ENCODE results near the gene VWA1. TPM values are rescaled to one million over a fixed set of nuclear protein-coding genes. Genes with fewer than 3 reads are reported as not detected.
"Not testable (repeated sequence)": the region's sequence is repeated elsewhere in the genome, so short reads cannot be mapped to it uniquely, and the experiment has no call there.

VWA1 gene
- total RNA-seq, 1 donor from 2014 or later, result 19.1 TPM

DNA sequence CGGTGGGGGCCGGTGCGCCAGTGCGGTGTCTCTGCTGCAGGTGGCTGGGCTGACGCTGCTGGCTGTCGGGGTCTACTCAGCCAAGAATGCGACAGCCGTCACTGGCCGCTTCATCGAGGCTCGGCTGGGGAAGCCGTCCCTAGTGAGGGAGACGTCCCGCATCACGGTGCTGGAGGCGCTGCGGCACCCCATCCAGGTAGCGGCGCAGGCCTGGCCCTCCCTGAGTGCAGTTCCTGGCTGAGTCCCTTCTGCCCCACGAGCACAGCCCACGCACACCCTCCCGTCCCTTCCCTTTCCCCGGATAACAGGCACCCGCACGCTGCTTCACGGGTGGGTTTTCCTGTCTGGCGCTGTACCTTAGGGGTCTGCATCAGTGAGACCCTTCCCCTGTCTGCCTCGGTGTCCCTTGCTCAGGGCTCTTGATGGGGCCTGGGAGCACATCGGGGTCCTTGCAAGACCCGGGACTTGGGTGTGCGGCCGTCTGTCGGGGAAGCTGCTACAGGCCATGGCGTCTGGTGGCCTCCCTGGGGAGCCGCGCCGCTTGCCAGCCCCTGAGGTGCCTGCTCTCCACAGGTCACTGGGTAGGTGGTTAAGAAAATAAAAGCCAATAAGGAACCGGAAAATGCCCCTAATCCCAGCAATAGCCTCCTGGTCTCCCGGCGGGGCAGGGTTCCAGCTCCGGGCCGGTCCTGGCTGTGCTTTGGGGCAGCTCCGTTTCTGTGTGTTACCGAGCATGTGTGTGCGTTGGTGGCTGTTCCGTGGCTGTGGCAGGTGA, 49.7 kb downstream of the VWA1 start:
- DNase-seq (ENCODE audit: low read depth), result not testable (repeated sequence)

DNA sequence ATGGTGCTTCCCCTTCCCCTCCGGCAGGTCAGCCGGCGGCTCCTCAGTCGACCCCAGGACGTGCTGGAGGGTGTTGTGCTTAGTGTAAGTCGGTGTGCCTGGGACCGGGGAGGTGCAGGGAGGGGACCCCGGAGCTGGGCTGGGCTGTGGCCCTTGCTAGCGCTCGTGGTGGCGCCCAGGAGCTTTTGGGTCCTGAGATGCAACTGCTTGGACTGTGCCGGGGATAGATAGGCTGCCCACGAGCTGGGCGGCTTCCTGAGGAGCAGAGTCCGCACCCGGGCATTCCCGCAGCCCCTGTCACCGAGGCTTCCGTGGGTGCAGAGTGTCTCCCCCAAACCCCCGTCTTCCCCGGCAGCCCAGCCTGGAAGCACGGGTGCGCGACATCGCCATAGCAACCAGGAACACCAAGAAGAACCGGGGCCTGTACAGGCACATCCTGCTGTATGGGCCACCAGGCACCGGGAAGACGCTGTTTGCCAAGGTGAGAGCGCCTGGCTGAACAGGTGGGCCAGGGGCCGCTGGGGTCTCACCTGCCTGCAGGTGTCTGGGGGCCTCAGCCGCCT, 50.3 kb downstream of the VWA1 start:
- not testable (repeated sequence) for DNase-seq (ENCODE audit: low read depth)

DNA sequence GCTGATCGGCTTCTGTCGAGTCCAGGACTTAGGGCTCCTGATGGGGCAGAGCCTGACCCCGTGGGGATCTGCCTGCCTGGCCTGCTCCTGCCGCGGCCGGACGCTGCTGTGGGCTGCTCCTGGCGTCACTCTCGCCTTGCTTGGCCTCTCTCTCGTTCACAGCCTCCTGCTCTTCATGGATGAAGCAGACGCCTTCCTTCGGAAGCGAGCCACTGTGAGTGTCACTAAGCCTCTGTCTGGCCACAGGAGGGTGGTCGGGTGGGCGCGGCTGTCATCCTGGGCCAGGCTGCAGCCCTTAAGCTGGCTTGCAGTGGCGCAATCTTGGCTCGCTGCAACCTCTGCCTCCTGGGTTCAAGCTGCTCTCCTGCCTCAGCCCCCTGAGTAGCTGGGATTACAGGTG, 52.2 kb downstream of the VWA1 start:
- no peak for DNase-seq (ENCODE audit: low read depth)

DNA sequence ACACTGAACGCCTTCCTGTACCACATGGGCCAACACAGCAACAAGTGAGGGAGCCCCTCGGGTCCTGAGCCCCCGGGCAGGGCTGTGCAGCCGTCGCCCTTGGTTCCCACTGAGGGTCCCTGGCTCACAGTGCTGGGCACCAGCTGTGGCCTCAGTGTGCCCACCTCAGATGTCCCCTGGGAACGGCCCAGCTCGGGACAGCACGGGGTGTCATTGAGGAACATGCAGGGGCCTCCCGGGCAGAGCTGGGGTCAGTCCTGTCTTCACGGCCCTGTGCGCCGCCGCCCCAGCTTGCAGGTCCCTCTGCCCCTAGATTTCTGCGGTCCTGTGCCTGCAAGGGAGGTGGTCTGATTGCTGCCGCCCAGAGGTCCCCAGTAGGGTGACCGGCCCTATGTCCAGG, 53.7 kb downstream of the VWA1 start:
- no peak for DNase-seq (ENCODE audit: low read depth)

DNA sequence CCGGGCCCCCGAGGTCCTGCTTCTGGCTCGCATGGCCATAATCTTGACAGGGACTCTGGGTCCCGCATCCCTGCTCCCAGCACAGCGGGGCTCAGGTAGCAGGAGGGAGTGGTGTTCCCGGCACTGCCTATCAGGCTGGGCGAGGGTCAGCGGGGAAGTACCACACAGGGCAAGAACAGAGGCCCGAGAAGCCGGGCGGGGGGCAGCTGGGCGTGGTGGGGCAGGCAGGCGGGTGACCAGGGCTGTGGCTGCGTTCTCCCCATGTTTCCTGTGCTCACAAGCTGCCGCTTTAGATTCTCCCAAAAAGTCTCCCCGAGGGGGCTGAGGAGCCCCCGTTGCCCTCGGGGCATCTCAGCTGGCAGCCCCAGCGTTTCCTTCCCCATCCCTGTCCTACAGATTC, 54.4 kb downstream of the VWA1 start:
- no peak for DNase-seq (ENCODE audit: low read depth)

DNA sequence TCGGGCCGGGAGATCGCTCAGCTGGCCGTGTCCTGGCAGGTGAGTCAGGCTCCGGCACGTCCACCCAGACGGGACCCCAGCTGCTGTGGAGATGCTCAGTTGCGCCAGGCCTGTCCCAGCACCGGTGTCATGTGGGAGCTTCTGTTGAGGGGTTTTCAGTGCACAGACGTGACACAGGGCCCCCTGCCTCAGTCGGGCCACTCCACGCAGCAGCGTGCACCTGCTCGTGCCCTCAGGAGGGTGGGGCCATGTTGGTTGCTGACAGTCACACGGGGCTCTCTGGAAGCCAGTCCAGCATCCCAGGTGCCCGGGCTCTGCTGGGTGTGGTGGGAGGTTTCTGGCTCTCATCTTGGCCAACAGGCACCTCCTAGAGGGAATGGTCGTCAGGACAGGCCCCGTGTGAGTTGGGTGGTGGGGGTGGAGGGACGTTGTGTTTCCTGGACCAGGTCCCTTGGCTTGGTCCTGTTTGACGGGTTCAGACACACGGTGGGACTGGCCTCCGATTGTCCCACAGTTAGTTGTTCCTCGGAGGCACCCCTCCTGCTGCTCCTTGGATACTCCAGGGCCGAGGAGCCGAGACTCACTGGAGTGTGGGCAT, 55.2 kb downstream of the VWA1 start:
- no peak for DNase-seq (ENCODE audit: low read depth)

DNA sequence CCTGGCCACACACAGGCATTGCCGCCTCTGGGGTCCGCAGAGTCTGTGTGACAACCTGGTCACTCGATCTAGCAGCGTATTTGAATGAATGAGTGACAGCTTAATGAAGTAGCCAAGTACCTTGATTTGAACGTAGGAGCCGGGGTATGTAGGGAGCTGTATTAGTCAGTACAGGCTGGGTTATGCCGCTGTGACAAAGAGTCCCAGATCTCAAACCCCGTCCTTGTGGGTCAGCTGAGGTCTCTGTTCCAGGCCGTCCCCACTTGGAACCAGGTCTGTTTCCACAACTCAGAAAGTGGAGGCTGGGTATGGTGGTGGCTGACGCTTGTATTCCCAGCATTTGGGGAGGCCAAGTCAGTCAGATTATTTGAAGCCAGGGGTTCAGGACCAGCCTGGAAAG, 56.1 kb downstream of the VWA1 start:
- DNase-seq (ENCODE audit: low read depth), result no peak

Other genes starting within 250 kb of the VWA1 start
- gene TNFRSF18, start 229.1 kb upstream of the VWA1 start, total RNA-seq, result 0.50 TPM in 1 of 2 replicates, not detected in the other
- not detected in 2 replicates for gene TNFRSF4, start 221.5 kb upstream of the VWA1 start, total RNA-seq
- gene SDF4, start 203.7 kb upstream of the VWA1 start, total RNA-seq, result 76.6 and 207 TPM in 2 replicates
- gene B3GALT6, start 203.5 kb upstream of the VWA1 start, total RNA-seq, result 33.9 and 48.8 TPM in 2 replicates
- gene C1QTNF12, start 189.0 kb upstream of the VWA1 start, total RNA-seq, result 0.40 TPM in 1 of 2 replicates, not detected in the other
- gene UBE2J2, start 161.8 kb upstream of the VWA1 start, total RNA-seq, result 48.6 and 50.2 TPM in 2 replicates
- 0.52 and 1.9 TPM in 2 replicates for gene SCNN1D, start 155.3 kb upstream of the VWA1 start, total RNA-seq
- 24.8 and 34.6 TPM in 2 replicates for gene ACAP3, start 127.8 kb upstream of the VWA1 start, total RNA-seq
- 14.2 and 24.0 TPM in 2 replicates for gene PUSL1, start 127.1 kb upstream of the VWA1 start, total RNA-seq
- 35.8 and 57.5 TPM in 2 replicates for gene INTS11, start 111.0 kb upstream of the VWA1 start, total RNA-seq
- 13.0 and 20.4 TPM in 2 replicates for gene CPTP, start 110.9 kb upstream of the VWA1 start, total RNA-seq
- gene TAS1R3, start 104.4 kb upstream of the VWA1 start, total RNA-seq, result 0.15 and 0.17 TPM in 2 replicates
- gene DVL1, start 86.3 kb upstream of the VWA1 start, total RNA-seq, result 70.8 and 91.0 TPM in 2 replicates
- 24.7 and 35.6 TPM in 2 replicates for gene MXRA8, start 77.1 kb upstream of the VWA1 start, total RNA-seq
- 75.6 and 155 TPM in 2 replicates for gene AURKAIP1, start 60.5 kb upstream of the VWA1 start, total RNA-seq
- 71.0 and 155 TPM in 2 replicates for gene CCNL2, start 36.4 kb upstream of the VWA1 start, total RNA-seq
- 72.1 and 79.5 TPM in 2 replicates for gene MRPL20, start 28.4 kb upstream of the VWA1 start, total RNA-seq
- gene ANKRD65, start 14.4 kb upstream of the VWA1 start, total RNA-seq, result 0.10 and 0.17 TPM in 2 replicates
- under 0.01 and 5.2 TPM in 2 replicates for gene ATAD3C, start 14.0 kb downstream of the VWA1 start, total RNA-seq
- 12.2 and 18.6 TPM in 2 replicates for gene ATAD3B, start 36.1 kb downstream of the VWA1 start, total RNA-seq
- 27.0 and 42.0 TPM in 2 replicates for gene ATAD3A, start 76.5 kb downstream of the VWA1 start, total RNA-seq
- 0.35 and 1.1 TPM in 2 replicates for gene TMEM240, start 104.9 kb downstream of the VWA1 start, total RNA-seq
- gene SSU72, start 139.2 kb downstream of the VWA1 start, total RNA-seq, result 78.7 and 87.2 TPM in 2 replicates
- gene FNDC10, start 164.4 kb downstream of the VWA1 start, total RNA-seq, result 0.52 and 2.4 TPM in 2 replicates
- gene MIB2, start 179.8 kb downstream of the VWA1 start, total RNA-seq, result 32.0 and 68.2 TPM in 2 replicates
- gene MMP23B, start 196.5 kb downstream of the VWA1 start, total RNA-seq, result 4.0 and 14.9 TPM in 2 replicates
- 6.9 and 15.5 TPM in 2 replicates for gene CDK11B, start 223.3 kb downstream of the VWA1 start, total RNA-seq

Data from renal cortical epithelial cell (primary cell).